SK-N-MC (cell line): ENCODE results near the gene MAP7D1.

Source experiments
- EZH2 ChIP-seq: fragments of 200-600 bp; sonication (generic); IDR thresholded peaks from one replicate; pipeline ENCODE4 v1.6.1; 2017; ENCODE audit warnings: antibody characterized with exemption
- POLR2AphosphoS5 ChIP-seq: IDR thresholded peaks from 2 replicates; pipeline ENCODE4 v1.6.1; 2012; ENCODE audit warnings: mild to moderate bottlenecking, low read depth, low read length, borderline replicate concordance

DNA sequence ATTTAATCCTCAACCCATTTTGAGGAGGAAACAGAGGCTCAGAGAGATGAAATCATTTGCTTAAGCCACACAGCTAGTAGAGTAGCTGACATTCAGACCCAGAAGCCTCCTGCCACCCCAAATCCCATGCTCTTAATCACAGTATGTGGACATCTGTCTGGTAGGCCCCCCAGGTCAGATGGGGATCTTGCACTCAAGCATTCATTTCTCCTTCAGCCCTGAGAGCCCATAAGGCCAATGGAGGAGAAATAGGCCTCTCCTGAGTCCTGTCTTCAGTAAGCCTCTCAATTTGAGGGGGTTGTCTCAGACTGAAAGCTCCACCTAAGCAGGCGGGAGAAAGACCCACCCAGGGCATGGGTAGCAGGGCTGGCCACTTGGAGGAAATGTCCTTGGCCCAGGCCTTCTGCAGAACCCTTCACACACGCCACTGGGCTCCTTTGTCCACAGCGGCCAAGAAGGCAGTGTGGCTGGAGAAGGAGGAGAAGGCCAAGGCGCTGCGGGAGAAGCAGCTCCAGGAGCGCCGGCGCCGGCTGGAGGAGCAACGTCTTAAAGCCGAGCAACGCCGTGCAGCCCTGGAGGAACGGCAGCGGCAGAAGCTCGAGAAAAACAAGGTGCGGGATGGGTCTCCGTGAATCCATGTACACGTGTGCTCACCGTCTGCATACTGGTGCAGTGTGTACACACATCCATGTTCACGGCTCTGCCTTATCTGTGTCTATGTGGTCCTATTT is 16.2 kb downstream of the MAP7D1 start:
- TF ChIP-seq POLR2AphosphoS5 (no peak), EZH2 (no peak)
